ENCODE measurements around the gene SLC16A2.
"Not testable (repeated sequence)": the region's sequence is repeated elsewhere in the genome, so short reads cannot be mapped to it uniquely, and the experiment has no call there.

SLC16A2 gene

GRCh38 chrX:74515356-74515755 is 94.1 kb downstream of the SLC16A2 start:
- TF ChIP-seq TAF1 (IDR thresholded peaks at IDR 0.05; ENCODE audit: low read depth, low read length), result no peak
- no peak for TF ChIP-seq PAX5 (IDR thresholded peaks at IDR 0.05; ENCODE audit: insufficient read depth, low read length, severe bottlenecking)
- no peak for TF ChIP-seq SPI1 (IDR thresholded peaks at IDR 0.05; ENCODE audit: low read depth, low read length)
- TF ChIP-seq POLR2AphosphoS5 (IDR thresholded peaks at IDR 0.05; ENCODE audit: low read depth, low read length), result no peak
- TF ChIP-seq POU2F2 (IDR thresholded peaks at IDR 0.05; ENCODE audit: low read depth, low read length), result no peak
- no peak for TF ChIP-seq POLR2A (IDR thresholded peaks at IDR 0.05; ENCODE audit: low read depth, low read length)
- DNase-seq (ENCODE audit: insufficient read length, low spot score) (no peak), FAIRE-seq (no peak)

- FAIRE-seq; DNase-seq (ENCODE audit: insufficient read length, low spot score): not testable (repeated sequence)
Measured at GRCh38 chrX:74516013-74516412, 94.7 kb downstream of the SLC16A2 start.

- FAIRE-seq (no peak), DNase-seq (ENCODE audit: insufficient read length, low spot score) (no peak)
- TF ChIP-seq POLR2AphosphoS5 (IDR thresholded peaks at IDR 0.05; ENCODE audit: low read depth, low read length) (no peak), SPI1 (IDR thresholded peaks at IDR 0.05; ENCODE audit: low read depth, low read length) (no peak), PAX5 (IDR thresholded peaks at IDR 0.05; ENCODE audit: insufficient read depth, low read length, severe bottlenecking) (no peak), TAF1 (IDR thresholded peaks at IDR 0.05; ENCODE audit: low read depth, low read length) (no peak), POLR2A (IDR thresholded peaks at IDR 0.05; ENCODE audit: low read depth, low read length) (no peak), POU2F2 (IDR thresholded peaks at IDR 0.05; ENCODE audit: low read depth, low read length) (no peak)
Measured at GRCh38 chrX:74519870-74520269, 98.6 kb downstream of the SLC16A2 start.

- TF ChIP-seq POLR2AphosphoS5 (IDR thresholded peaks at IDR 0.05; ENCODE audit: low read depth, low read length) (no peak), SPI1 (IDR thresholded peaks at IDR 0.05; ENCODE audit: low read depth, low read length) (no peak), POLR2A (IDR thresholded peaks at IDR 0.05; ENCODE audit: low read depth, low read length) (no peak), PAX5 (IDR thresholded peaks at IDR 0.05; ENCODE audit: insufficient read depth, low read length, severe bottlenecking) (no peak), POU2F2 (IDR thresholded peaks at IDR 0.05; ENCODE audit: low read depth, low read length) (no peak), TAF1 (IDR thresholded peaks at IDR 0.05; ENCODE audit: low read depth, low read length) (no peak)
- no peak for DNase-seq (ENCODE audit: insufficient read length, low spot score)
- FAIRE-seq, result no peak
Measured at GRCh38 chrX:74520291-74520690, 99.0 kb downstream of the SLC16A2 start.

GRCh38 chrX:74520896-74521295 is 99.6 kb downstream of the SLC16A2 start:
- no peak for DNase-seq (ENCODE audit: insufficient read length, low spot score)
- no peak for FAIRE-seq
- TF ChIP-seq POLR2A (IDR thresholded peaks at IDR 0.05; ENCODE audit: low read depth, low read length) (no peak), PAX5 (IDR thresholded peaks at IDR 0.05; ENCODE audit: insufficient read depth, low read length, severe bottlenecking) (no peak), POLR2AphosphoS5 (IDR thresholded peaks at IDR 0.05; ENCODE audit: low read depth, low read length) (no peak), SPI1 (IDR thresholded peaks at IDR 0.05; ENCODE audit: low read depth, low read length) (no peak), TAF1 (IDR thresholded peaks at IDR 0.05; ENCODE audit: low read depth, low read length) (no peak), POU2F2 (IDR thresholded peaks at IDR 0.05; ENCODE audit: low read depth, low read length) (no peak)

- FAIRE-seq (no peak), DNase-seq (ENCODE audit: insufficient read length, low spot score) (no peak)
- TF ChIP-seq TAF1 (IDR thresholded peaks at IDR 0.05; ENCODE audit: low read depth, low read length), result no peak
- no peak for TF ChIP-seq POLR2A (IDR thresholded peaks at IDR 0.05; ENCODE audit: low read depth, low read length)
- no peak for TF ChIP-seq SPI1 (IDR thresholded peaks at IDR 0.05; ENCODE audit: low read depth, low read length)
- no peak for TF ChIP-seq PAX5 (IDR thresholded peaks at IDR 0.05; ENCODE audit: insufficient read depth, low read length, severe bottlenecking)
- TF ChIP-seq POLR2AphosphoS5 (IDR thresholded peaks at IDR 0.05; ENCODE audit: low read depth, low read length), result no peak
- TF ChIP-seq POU2F2 (IDR thresholded peaks at IDR 0.05; ENCODE audit: low read depth, low read length), result no peak
Measured at GRCh38 chrX:74521961-74522751, 100.9 kb downstream of the SLC16A2 start.

- no peak for TF ChIP-seq SPI1 (IDR thresholded peaks at IDR 0.05; ENCODE audit: low read depth, low read length)
- no peak for TF ChIP-seq TAF1 (IDR thresholded peaks at IDR 0.05; ENCODE audit: low read depth, low read length)
- TF ChIP-seq PAX5 (IDR thresholded peaks at IDR 0.05; ENCODE audit: insufficient read depth, low read length, severe bottlenecking), result no peak
- TF ChIP-seq POLR2AphosphoS5 (IDR thresholded peaks at IDR 0.05; ENCODE audit: low read depth, low read length), result no peak
- DNase-seq (ENCODE audit: insufficient read length, low spot score) (no peak), FAIRE-seq (no peak)
Measured at GRCh38 chrX:74523224-74523623, 101.9 kb downstream of the SLC16A2 start.

- DNase-seq (ENCODE audit: insufficient read length, low spot score) (no peak), FAIRE-seq (no peak)
- no peak for TF ChIP-seq POU2F2 (IDR thresholded peaks at IDR 0.05; ENCODE audit: low read depth, low read length)
- TF ChIP-seq SPI1 (IDR thresholded peaks at IDR 0.05; ENCODE audit: low read depth, low read length), result no peak
- no peak for TF ChIP-seq POLR2AphosphoS5 (IDR thresholded peaks at IDR 0.05; ENCODE audit: low read depth, low read length)
- TF ChIP-seq TAF1 (IDR thresholded peaks at IDR 0.05; ENCODE audit: low read depth, low read length), result no peak
- no peak for TF ChIP-seq POLR2A (IDR thresholded peaks at IDR 0.05; ENCODE audit: low read depth, low read length)
- TF ChIP-seq PAX5 (IDR thresholded peaks at IDR 0.05; ENCODE audit: insufficient read depth, low read length, severe bottlenecking), result no peak
Measured at GRCh38 chrX:74523870-74524735, 102.8 kb downstream of the SLC16A2 start.

- no peak for FAIRE-seq
- DNase-seq (ENCODE audit: insufficient read length, low spot score), result no peak
- no peak for TF ChIP-seq POLR2A (IDR thresholded peaks at IDR 0.05; ENCODE audit: low read depth, low read length)
- no peak for TF ChIP-seq PAX5 (IDR thresholded peaks at IDR 0.05; ENCODE audit: insufficient read depth, low read length, severe bottlenecking)
- TF ChIP-seq SPI1 (IDR thresholded peaks at IDR 0.05; ENCODE audit: low read depth, low read length), result no peak
- no peak for TF ChIP-seq POU2F2 (IDR thresholded peaks at IDR 0.05; ENCODE audit: low read depth, low read length)
- no peak for TF ChIP-seq TAF1 (IDR thresholded peaks at IDR 0.05; ENCODE audit: low read depth, low read length)
- TF ChIP-seq POLR2AphosphoS5 (IDR thresholded peaks at IDR 0.05; ENCODE audit: low read depth, low read length), result no peak
Measured at GRCh38 chrX:74525116-74525515, 103.8 kb downstream of the SLC16A2 start.
